Non-pigmented ciliary epithelial cell (primary cell): ENCODE data around the gene TNRC6B.

Experiments used
- DNase-seq: peaks from one replicate; pipeline ENCODE4 v3.0.0-alpha.2; 2010; ENCODE audit warnings: low read depth

The TNRC6B gene

GRCh38 chr22:40240160-40240559 is 62.4 kb downstream of the TNRC6B start:
- no peak for DNase-seq

- no peak for DNase-seq
Observed at GRCh38 chr22:40240686-40241085, 63.0 kb downstream of the TNRC6B start.

- no peak for DNase-seq
Observed at GRCh38 chr22:40241200-40241763, 63.6 kb downstream of the TNRC6B start.

- DNase-seq = no peak
Observed at GRCh38 chr22:40243891-40244290, 66.2 kb downstream of the TNRC6B start.

- DNase-seq = no peak
Observed at GRCh38 chr22:40244586-40244985, 66.9 kb downstream of the TNRC6B start.

- DNase-seq = no peak
Observed at GRCh38 chr22:40247976-40248375, 70.3 kb downstream of the TNRC6B start.

- DNase-seq = no peak
Observed at GRCh38 chr22:40249286-40249685, 71.6 kb downstream of the TNRC6B start.

- no peak for DNase-seq
Observed at GRCh38 chr22:40250608-40251007, 72.9 kb downstream of the TNRC6B start.

GRCh38 chr22:40251106-40251505 is 73.4 kb downstream of the TNRC6B start:
- no peak for DNase-seq

GRCh38 chr22:40252146-40252545 is 74.4 kb downstream of the TNRC6B start:
- no peak for DNase-seq

- no peak for DNase-seq
Observed at GRCh38 chr22:40256516-40256915, 78.8 kb downstream of the TNRC6B start.

GRCh38 chr22:40258017-40258416 is 80.3 kb downstream of the TNRC6B start:
- no peak for DNase-seq

- DNase-seq = no peak
Observed at GRCh38 chr22:40258501-40258915, 80.8 kb downstream of the TNRC6B start.

- DNase-seq = no peak
Observed at GRCh38 chr22:40261783-40262182, 84.1 kb downstream of the TNRC6B start.

GRCh38 chr22:40263191-40263590 is 85.5 kb downstream of the TNRC6B start:
- no peak for DNase-seq

- no peak for DNase-seq
Observed at GRCh38 chr22:40265783-40266182, 88.1 kb downstream of the TNRC6B start.

GRCh38 chr22:40270031-40270430 is 92.3 kb downstream of the TNRC6B start:
- DNase-seq = no peak

- DNase-seq = no peak
Observed at GRCh38 chr22:40270748-40271373, 93.1 kb downstream of the TNRC6B start.

GRCh38 chr22:40271440-40271839 is 93.7 kb downstream of the TNRC6B start:
- no peak for DNase-seq

- no peak for DNase-seq
Observed at GRCh38 chr22:40273319-40273718, 95.6 kb downstream of the TNRC6B start.

GRCh38 chr22:40276996-40277823 is 99.5 kb downstream of the TNRC6B start:
- DNase-seq = peak; percentile 17

GRCh38 chr22:40279017-40279416 is 101.3 kb downstream of the TNRC6B start:
- DNase-seq = no peak

- no peak for DNase-seq
Observed at GRCh38 chr22:40281717-40282116, 104.0 kb downstream of the TNRC6B start.
